Astrocyte of the spinal cord (primary cell): ENCODE results near the gene NCF2.
A peak's percentile ranks its signal among the peaks of the same experiment; 100 is the strongest.
"Not testable (repeated sequence)": the region's sequence is repeated elsewhere in the genome, so short reads cannot be mapped to it uniquely, and the experiment has no call there.

Source experiments
- DNase-seq: peaks from one replicate; pipeline ENCODE4 v3.0.0; 2011; ENCODE audit warnings: low read depth, low spot score
- H3K4me3 ChIP-seq: 2 replicates; pipeline ENCODE4 v1.5.1; 2011; ENCODE audit warnings: low read depth, mild to moderate bottlenecking, low read length, moderate library complexity
- in situ Hi-C: cut with HindIII; loops from 2 replicates; pipeline ENCODE4 v1.10.0; 2017; ENCODE audit warnings: low sequenced_read_pairs
- TF ChIP-seq, protein P1 (sequence below): IDR thresholded peaks from 2 replicates; pipeline ENCODE4 v1.5.1; 2012; ENCODE audit warnings: low read depth, mild to moderate bottlenecking, low read length, inconsistent platforms

Gene NCF2

GRCh38 chr1:183628537-183628936 lies 38.3 kb upstream of the NCF2 start:
- in situ Hi-C loops, result no loop called here
- TF ChIP-seq, protein P1, sequence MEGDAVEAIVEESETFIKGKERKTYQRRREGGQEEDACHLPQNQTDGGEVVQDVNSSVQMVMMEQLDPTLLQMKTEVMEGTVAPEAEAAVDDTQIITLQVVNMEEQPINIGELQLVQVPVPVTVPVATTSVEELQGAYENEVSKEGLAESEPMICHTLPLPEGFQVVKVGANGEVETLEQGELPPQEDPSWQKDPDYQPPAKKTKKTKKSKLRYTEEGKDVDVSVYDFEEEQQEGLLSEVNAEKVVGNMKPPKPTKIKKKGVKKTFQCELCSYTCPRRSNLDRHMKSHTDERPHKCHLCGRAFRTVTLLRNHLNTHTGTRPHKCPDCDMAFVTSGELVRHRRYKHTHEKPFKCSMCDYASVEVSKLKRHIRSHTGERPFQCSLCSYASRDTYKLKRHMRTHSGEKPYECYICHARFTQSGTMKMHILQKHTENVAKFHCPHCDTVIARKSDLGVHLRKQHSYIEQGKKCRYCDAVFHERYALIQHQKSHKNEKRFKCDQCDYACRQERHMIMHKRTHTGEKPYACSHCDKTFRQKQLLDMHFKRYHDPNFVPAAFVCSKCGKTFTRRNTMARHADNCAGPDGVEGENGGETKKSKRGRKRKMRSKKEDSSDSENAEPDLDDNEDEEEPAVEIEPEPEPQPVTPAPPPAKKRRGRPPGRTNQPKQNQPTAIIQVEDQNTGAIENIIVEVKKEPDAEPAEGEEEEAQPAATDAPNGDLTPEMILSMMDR, result no peak
- DNase-seq, result no peak
- H3K4me3 ChIP-seq, result no peak overlapping the region

- in situ Hi-C loops, result not testable (repeated sequence)
These were observed 36.0 kb upstream of the NCF2 start for GRCh38 chr1:183626236-183626635.

DNA sequence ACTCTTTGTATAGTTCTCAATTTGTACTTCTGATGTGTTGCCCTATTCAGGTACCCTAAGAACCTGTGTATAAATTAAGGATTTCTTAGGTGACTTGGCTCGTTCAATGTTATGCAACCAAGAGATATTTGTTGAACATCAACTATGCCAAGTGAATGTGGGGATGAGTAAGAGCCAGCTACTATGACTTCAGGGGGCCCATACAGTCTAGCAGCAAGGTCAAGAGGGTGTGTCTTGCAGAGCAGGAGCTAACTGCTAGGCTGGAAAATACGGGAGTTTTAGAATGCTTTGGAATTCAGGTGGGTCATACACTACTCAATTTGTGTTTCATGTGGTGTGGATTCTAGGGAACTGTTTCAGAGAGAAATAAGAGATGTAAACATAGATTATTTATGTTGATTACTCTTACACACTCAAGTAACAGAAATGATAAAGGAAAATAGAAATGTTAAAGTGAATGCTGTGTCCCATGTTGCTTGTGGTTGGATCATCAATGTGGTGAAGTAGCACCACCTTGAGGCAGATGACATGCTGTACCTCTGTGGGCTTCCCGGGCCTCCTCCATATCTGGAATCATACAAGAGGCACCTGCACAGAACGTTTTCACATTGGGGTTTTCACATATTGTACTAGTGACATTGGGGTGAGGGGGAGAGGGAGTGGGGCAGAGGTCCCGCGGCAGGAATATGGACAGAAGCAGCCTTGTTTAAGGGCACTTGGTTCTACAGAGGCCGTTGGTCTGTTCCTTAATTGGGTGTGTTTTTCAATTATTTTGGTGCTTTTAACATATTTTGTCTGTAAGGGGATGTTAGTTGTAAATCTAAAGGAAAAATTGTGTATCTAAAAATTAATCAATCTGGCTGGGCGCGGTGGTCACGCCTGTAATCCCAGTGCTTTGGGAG lies 32.9 kb upstream of the NCF2 start:
- TF ChIP-seq, protein P1, result peak; percentile 72
- in situ Hi-C loops, result no loop called here
- no peak overlapping the region for H3K4me3 ChIP-seq
- peak; percentile 65 for DNase-seq

More at GRCh38 chr1:183626236-183626635, 36.0 kb upstream of the NCF2 start:
- H3K4me3 ChIP-seq, DNase-seq: not testable (repeated sequence)

DNA sequence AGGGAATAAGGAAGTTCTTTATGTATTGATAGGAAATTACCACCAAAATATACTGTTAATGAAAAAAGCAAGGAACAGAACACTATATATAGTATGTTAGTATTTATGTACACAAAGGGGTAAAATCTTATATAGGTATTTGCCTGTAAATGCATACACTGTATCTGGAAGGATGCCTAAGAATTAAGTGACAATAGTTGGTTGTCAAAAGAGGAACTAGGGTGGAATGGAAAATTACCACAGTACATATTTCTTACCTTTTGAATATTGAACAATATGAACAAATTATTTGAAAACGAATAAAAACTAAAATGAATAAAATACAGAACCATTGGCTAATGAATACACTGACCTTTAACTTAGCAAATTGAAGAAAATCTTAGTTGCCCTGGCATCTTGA lies 31.8 kb upstream of the NCF2 start:
- TF ChIP-seq, protein P1, result no peak
- H3K4me3 ChIP-seq, result no peak overlapping the region
- DNase-seq, result no peak
- in situ Hi-C loops, result no loop called here

- TF ChIP-seq, protein P1, result no peak
- DNase-seq, result no peak
- H3K4me3 ChIP-seq, result no peak overlapping the region
- in situ Hi-C loops, result no loop called here
These were observed 30.1 kb upstream of the NCF2 start for GRCh38 chr1:183620311-183620710.

DNA sequence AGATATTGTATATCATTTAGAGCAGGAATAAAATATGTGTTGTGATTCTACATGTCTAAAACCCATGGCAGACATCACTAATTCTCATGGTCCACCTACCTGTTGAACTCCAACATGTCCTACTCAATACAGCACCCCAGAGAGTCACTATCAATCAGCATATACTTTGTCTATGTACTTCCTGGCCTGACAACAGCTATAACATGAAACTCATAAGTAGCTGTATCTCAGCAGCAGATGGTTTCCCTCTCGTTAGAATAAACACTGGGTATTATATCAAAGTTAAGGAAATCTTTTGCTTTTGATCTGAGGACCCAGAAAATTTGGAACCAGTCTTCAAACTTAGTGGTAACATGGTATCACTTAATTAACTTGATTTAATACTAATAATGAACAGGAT lies 29.5 kb upstream of the NCF2 start:
- H3K4me3 ChIP-seq, result no peak overlapping the region
- TF ChIP-seq, protein P1, result no peak
- no peak for DNase-seq
- in situ Hi-C loops, result no loop called here

DNA sequence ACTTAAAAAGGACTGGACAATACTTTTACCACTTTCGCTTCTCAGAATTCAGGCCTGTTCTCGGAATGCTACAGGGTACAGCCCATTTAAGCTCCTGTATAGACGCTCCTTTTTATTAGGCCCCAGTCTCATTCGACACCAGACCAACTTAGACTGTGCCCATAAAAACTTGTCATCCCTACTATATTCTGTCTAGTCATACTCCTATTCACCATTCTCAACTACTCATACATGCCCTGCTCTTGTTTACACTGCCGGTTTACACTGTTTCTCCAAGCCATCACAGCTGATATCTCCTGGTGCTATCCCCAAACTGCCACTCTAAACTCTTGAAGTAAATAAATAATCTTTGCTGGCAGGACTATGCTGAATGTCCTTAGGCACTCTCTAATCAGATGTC lies 27.9 kb upstream of the NCF2 start:
- in situ Hi-C loops, DNase-seq, H3K4me3 ChIP-seq: not testable (repeated sequence)

GRCh38 chr1:183612975-183613374 lies 22.7 kb upstream of the NCF2 start:
- H3K4me3 ChIP-seq, in situ Hi-C loops, DNase-seq: not testable (repeated sequence)
